Activated effector memory CD4-positive, alpha-beta T cell treated with Interleukin-2 at 50 U/mL for 16 hours (primary cell): ENCODE measurements around the gene IP6K3.

Source experiments
- DNase-seq: peaks from one replicate; pipeline ENCODE4 v3.0.0-alpha.2; 2020

The IP6K3 gene

GRCh38 chr6:33738879-33739278, 7.8 kb downstream of the IP6K3 start:
- no peak for DNase-seq

DNA sequence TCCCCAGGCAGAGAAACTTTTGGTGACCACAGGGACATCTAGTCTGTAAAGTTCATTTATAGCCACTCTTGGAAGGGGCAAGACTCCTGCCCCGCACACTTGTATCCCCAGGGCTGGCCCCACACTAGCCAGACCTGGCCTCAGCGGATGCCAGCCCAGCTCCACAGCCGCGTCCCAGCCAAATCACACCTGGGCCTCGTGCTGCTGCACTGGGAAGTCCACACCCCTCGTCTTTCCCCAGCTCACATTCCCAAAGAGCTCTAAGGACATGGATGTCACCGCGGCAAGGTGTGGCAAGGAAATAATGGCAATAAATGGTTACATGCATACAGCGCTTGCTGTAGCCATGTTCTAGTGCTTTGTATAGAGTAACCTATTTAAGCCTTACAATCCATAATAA, 8.6 kb downstream of the IP6K3 start:
- no peak for DNase-seq

GRCh38 chr6:33737267-33738026, 9.3 kb downstream of the IP6K3 start:
- no peak for DNase-seq

GRCh38 chr6:33735216-33735615, 11.5 kb downstream of the IP6K3 start:
- DNase-seq: no peak

GRCh38 chr6:33733709-33734007, 13.0 kb downstream of the IP6K3 start:
- no peak for DNase-seq

- DNase-seq: no peak
Measured at GRCh38 chr6:33732817-33733708, 13.6 kb downstream of the IP6K3 start.

DNA sequence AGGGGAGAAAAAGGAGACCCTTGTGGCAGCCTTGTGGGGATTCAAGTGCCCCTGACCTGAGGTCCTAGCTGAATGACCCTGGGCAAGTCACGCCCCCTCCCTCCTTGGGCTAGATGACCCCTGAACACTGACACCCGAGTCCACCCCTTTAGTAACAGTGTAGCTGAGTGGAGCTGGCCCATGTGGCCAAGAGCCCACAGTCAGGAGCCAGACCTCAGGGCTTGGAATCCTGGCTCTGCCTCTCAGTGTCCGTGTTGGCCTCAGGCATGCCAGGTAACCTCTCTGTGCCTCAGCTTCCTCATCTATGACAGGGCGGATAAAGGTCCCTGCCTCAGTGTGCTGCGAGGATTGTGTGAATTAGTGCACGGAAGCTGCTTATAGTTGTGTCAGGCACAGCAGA, 14.3 kb downstream of the IP6K3 start:
- DNase-seq: no peak

DNA sequence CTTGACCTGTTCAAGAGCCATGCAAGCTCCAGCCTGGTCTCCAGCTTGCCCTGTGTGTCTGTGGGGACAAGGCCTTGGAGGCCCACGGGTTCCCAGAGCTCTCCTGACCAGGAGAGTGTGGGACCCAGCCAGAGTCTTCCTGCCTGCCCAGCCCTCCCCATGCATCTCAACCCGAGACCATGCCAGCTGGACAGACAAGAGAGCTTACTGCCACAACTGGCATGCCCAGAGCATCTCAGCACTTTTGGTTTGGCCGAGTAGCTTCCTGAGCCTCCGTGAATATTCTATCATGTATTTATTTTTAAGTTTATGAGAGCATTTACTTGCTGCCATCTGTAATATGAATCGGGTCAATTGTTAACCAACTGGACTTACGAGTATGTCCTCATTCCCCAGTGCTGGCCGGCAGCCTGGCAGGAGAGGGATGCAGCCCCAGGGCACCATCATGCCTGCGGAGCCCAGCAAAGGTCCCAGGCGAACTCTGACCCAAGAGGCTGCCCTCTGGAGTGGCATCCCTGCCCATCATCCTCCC, 14.9 kb downstream of the IP6K3 start:
- DNase-seq: no peak

DNA sequence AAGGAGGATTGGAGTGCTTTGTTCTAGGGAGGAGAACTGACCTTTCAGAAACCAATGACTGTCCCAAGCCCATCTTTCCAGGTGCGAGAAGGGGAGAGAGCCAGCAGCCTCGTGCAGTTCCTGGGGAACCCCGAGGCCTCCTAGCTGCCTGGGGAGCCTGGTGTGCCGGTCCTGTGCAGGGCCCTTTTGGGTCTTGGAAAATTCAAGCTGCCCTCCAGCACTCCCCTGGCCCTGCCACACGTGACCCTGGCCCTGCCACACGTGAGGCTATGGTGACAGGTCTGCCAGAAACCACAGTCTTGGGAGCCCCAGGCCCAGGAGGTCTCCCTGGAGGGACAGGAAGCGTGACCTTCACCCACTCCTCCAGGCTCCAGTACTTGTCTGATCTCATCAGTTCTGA, 15.7 kb downstream of the IP6K3 start:
- no peak for DNase-seq

DNA sequence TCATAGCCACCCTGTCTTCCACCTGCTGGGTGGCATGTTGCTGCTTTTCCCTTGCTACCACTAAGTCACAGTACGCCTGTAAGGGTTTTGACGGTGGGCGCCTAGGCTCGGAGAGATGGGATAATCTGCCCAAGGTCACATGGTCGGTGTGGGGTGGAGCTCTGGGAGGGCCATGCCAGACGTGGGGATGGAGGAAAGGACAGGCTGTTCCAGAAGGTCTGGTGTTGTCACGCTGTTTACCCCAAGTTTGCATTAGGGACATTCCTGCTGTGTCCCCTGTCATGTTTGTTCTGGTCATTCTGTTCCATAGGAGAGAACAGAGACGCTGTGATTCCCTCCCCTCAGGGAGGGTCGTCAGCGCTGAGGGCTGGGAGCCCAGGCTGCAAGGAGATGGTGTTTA, 16.1 kb downstream of the IP6K3 start:
- no peak for DNase-seq

DNA sequence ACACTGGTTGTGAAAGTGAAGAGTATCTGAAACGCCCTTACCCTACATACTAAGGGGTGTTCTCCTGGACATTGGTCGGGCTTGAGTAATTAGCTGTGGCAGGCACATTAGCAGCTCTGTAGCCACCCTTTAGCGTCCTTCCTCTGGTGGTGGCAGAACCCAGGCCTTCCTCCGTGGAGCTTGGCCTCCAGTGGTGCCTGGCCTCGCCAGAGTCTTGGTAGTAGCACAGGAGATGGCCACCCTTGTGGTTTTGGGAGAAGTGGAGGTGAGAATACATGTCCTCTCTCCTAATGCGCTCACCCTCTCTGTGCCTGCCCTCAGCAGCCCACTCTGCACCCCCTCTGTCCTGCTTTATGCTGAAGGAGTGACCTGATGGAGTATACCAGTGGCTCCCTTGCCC, 17.6 kb downstream of the IP6K3 start:
- DNase-seq: no peak

DNA sequence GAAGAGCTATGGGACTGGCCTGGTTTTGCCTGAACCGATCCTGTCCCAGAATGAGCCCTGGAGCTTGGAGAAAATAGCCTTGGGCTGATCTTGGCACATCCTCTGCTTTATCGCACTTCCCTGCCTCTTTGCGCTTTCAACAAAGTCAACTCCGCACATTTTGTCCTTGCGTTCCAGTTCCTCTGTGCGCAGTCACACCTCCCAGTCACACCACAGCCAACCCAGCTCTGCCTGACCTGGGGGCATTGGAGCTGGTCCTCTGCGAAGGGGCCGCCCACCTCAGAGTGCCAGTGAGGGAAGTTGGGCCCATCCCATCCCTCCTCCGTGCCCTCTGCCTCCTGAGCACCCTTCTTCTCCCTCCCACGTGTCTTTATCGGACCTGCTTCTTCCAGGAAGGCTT, 18.3 kb downstream of the IP6K3 start:
- no peak for DNase-seq

DNA sequence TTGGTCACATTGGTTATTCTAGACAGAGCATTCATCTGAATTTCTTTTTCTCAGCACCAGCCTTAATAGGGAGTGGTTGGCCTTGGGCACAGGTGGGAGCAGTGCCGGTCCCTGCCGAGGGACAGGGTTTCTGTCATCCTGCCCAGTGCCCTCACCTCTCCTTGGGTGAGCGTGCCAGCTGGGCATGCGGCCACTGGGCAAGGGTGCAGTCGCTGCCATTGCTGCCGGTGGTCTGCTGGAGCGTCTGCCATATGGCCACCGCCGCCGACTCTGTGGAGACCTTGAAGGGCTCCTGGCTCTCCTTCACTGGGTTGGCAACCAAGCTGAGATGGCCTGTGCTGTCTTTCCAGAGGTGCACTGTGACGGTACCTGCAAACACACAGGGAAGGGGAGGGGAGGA, 18.8 kb downstream of the IP6K3 start:
- DNase-seq: no peak

DNA sequence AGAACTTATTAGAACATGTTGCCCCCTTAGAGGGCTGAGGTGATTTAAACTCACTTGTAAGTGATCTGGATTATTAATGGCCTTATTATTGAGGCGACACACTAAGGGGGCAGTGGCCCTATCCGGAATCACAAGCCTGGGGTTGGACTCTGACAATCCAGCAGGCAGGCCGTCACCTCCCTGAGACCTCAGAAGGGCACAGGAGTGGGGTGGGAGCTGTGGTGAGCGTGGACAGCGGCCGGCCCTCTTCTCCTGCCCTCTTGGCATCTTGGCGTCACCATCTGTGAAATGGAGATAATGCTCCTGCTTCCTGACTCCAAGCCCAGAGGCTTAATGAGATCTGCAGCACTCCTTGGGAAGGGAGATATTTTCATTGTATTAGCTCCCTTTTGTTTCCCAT, 19.6 kb downstream of the IP6K3 start:
- DNase-seq: no peak

- DNase-seq: no peak
Measured at GRCh38 chr6:33726696-33727095, 20.0 kb downstream of the IP6K3 start.

DNA sequence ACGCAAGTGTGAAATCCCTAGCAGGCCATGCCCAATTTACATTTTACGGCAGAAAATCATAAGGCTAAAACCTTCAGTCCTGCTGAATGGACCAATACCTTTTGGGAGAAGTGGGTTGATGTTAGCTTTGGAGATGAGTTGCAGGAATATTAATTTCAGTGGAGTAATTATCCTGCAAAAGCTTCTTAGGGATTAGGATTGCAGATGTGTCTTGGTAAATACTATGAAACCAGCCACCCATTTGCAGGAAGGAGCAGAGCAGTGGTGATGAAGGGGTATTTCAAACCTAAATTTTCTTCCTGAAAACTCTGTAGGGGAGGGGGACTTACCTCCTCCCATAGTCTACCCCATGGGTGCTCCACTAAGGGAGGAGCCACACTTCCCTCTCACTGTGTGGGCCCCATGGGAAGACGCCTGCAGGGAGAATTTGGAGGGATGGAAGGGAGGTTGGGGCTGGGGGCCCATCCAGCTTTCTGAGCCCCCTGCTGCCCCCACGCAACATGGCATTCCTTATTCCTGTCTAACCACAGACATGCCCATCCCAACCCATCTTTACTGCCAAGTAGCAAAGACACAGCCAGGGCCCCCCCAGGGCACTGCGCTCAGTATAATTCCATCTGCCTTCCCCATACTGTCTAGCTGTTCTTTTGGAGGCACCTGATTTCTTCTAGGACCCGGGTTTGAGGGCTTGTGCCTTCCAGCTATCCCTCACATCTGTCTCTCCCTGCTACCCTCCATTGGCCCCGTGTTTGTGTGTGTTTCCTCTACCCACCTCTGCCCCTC, 20.6 kb downstream of the IP6K3 start:
- no peak for DNase-seq

- no peak for DNase-seq
Measured at GRCh38 chr6:33725222-33725621, 21.5 kb downstream of the IP6K3 start.

DNA sequence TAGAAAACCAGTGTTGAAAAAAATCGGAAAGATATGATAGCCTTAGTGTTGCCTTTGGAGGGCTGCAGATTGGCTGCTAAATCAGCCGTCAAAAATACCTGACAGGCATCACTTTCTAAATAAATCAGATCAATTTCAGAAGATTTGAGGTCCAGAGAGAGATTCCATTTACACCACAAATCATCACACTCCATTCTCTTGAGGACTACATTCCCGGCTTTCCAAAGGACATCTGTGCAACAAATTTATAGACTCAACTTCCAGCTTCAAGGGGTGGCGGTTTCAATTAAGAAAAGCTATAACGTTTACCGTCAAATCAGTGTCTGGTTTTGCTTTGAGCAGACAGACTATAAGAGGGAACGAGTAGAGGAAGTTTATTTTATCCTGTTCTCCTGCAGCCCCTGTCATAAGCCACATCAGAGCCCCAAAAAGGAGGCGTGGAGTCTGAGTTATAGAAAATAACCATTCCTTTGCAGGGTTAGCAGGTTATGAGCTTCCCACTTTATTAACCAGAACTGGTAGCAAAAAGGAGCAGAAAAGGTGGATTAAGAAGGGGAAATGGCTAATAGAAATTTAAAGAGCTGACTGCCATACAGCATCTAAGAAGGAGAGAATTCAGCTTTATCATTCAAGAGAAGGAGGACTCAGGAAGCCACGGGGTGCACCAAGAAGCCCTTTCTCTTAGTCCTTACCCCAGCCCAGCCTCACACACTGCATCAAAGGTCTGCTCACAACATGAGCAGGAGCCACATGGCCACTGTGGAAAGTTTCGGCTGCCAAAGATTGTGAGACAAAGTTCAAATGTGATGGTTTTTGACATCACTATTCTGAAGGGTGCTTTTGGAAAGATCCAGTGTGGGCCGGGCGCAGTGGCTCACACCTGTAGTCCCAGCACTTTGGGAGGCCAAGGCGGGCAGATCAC, 22.3 kb downstream of the IP6K3 start:
- DNase-seq: no peak

- DNase-seq: no peak
Measured at GRCh38 chr6:33723371-33724085, 23.2 kb downstream of the IP6K3 start.

DNA sequence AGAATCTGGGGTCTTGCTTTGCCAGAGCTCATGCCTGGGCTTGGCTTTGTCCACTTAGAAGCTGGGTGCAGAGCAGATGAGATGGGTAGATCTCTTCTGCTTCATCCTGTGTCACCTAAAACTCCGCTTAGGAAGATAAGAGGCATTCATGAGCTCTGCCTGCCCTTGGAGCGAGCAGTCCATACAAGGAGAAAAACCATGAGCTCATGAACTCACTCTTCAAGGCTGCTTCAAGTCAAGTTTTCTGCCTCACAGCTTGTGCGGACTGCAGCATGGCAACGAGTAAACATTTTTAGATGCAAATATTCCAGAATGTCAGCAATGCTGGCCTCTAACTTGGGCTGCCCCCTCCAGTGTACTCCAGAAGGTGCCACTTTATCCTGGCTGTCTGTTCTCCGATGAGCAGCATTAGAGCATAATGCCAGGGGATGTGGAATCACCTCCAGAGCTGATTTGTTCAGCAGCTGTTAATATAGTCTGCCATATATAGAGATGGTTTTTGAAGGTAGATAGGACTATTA, 24.5 kb downstream of the IP6K3 start:
- no peak for DNase-seq

DNA sequence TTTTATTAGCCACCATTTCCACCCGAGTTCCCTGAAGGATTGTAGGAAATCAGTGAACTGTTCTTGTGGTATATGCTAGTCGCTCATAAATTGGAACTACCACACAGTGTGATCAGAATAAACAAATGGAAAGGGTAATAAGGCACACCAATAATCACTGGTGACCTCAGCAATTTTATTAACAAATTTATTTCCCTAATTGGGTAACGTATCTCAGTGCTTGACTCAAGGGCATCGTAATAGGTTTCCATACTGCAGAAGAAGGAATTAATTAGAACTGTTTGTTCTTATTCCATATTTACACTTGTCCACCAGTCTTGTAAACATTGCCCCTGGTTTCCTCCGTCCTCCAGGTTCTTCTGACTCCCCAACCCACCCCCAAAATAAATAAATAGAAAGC, 25.2 kb downstream of the IP6K3 start:
- no peak for DNase-seq
